ENCODE measurements around the gene C9orf85. TPM values are rescaled to one million over a fixed set of nuclear protein-coding genes. Genes with fewer than 3 reads are reported as not detected.

Gene C9orf85
- total and polyA plus RNA-seq, 2 of the 8 experiments (the other 6 are each of a cell fraction or from before 2014, with no cell fraction given) = 6.3 to 14.5 TPM

DNA sequence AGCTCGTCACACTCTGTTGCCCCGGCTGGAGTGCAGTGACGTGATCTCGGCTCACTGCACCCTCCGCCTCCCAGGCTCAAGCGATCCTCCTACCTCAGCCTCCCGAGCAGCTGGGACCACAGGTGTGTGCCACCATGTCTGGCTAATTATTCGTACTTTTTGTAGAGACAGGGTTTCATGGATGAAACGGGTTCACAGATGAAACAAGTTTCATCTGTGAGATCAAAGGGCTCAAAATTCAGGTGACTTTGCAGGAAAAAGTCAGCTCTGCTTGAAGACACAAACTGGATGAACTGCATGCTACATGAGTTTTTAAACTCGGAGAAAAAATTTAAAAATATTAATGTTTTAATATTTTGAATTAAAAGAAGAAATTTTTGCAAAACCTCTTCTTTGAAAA, 24.9 kb upstream of the C9orf85 start:
- no peak overlapping the region for H3K9ac ChIP-seq (replicated peaks in 1 of 4; ENCODE audit: extremely low read depth in 1 of 4, low read depth in 3 of 4, low read length in 3 of 4)
- DNase-seq (ENCODE audit: low read depth in 1 of 2, low spot score in 2 of 2) (no peak), FAIRE-seq (no peak)
- H4K8ac ChIP-seq (ENCODE audit: extremely low read depth, insufficient read depth, low read length) = no peak overlapping the region
- H3K4me1 ChIP-seq (replicated peaks in 1 of 4; ENCODE audit: control insufficient read depth in 3 of 4, insufficient read depth in 4 of 4, low read length in 3 of 4) = peaks cover 0 to 2% (median 0%) of the 10 kb centered on the region in 4 experiments; a peak in 1 of 7 replicates
- CTCF ChIA-PET (ENCODE audit: partially characterized antibody) = interaction anchor here (0.6 to 2.5 kb wide), 3 partner anchors 17 to 100 kb away, joined by 3 to 6 read pairs (median 4); no protein-coding TSS in a partner anchor
- no peak overlapping the region for H2BK15ac ChIP-seq (ENCODE audit: low read length)
- H3K79me2 ChIP-seq (ENCODE audit: control insufficient read depth in 1 of 2, insufficient read depth in 2 of 2, low read length in 2 of 2) = peaks cover 28 to 100% of the 10 kb centered on the region in 2 experiments
- no peak overlapping the region for H2BK5ac ChIP-seq (ENCODE audit: low read depth, low read length)
- no peaks in the 10 kb centered on the region for H3K79me1 ChIP-seq (ENCODE audit: low read depth, low read length)
- H3K36me3 ChIP-seq (ENCODE audit: control insufficient read depth in 2 of 4, insufficient read depth in 4 of 4, low read length in 3 of 4) = peaks cover 0 to 7% (median 0%) of the 10 kb centered on the region in 4 experiments; a peak in 3 of 8 replicates
- 0 out of 4 replicates have a peak, but pooled peaks cover 0 to 5% of the 10 kb centered on the region in 2 experiments for H3K9me3 ChIP-seq (ENCODE audit: insufficient read depth in 2 of 2, low read depth in 1 of 2, low read length in 1 of 2)
- no peak overlapping the region for H4K91ac ChIP-seq (replicated peaks; ENCODE audit: insufficient read length, low read length)
- H3K18ac ChIP-seq (ENCODE audit: extremely low read depth, low read length) = no peak overlapping the region
- H2BK12ac ChIP-seq (ENCODE audit: low read depth, low read length) = no peak overlapping the region
- no peak overlapping the region for H4K5ac ChIP-seq (ENCODE audit: insufficient read length, low read depth, low read length)
- POLR2A ChIA-PET (ENCODE audit: partially characterized antibody) = interaction anchor here (1.5 kb wide), 1 partner anchor 20 kb away, joined by 4 read pairs; no protein-coding TSS in a partner anchor
- peaks cover 7% of the 10 kb centered on the region in 2 experiments for H4K20me1 ChIP-seq (replicated peaks in 1 of 2; ENCODE audit: control insufficient read depth in 1 of 2, insufficient read depth in 2 of 2, low read length in 2 of 2)
- no peaks in the 10 kb centered on the region for H3K27me3 ChIP-seq (replicated peaks in 1 of 4; ENCODE audit: control insufficient read depth in 3 of 4, extremely low read depth in 1 of 4, insufficient read depth in 3 of 4, low read length in 3 of 4)
- H3K14ac ChIP-seq (ENCODE audit: insufficient read length) = no peak overlapping the region
- H3K23ac ChIP-seq (ENCODE audit: insufficient read length) = no peak overlapping the region
- no peak overlapping the region for H2BK120ac ChIP-seq (replicated peaks; ENCODE audit: low read depth, low read length)
- no peak overlapping the region for H3K4ac ChIP-seq (replicated peaks; ENCODE audit: insufficient read length, low read depth, low read length)
- H3K4me2 ChIP-seq (ENCODE audit: insufficient read depth in 1 of 2, low read depth in 2 of 2, low read length in 2 of 2) = no peak overlapping the region
- no peak overlapping the region for H3K27ac ChIP-seq (ENCODE audit: low read depth, low read length)
- whole genome bisulfite sequencing, 2 experiments (ENCODE audit: extremely low coverage in 1 of 2, insufficient coverage in 1 of 2, insufficient read length in 1 of 2, insufficient replicate concordance in 2 of 2, low coverage in 1 of 2, low lambda C conversion rate in 2 of 2, missing lambda C conversion rate in 1 of 2) = 98% methylated on average over 10 of the region's 10 CpGs; no CpG with 5 or more reads in 1 of the 2 experiments
- H2BK20ac ChIP-seq (ENCODE audit: low read length) = no peak overlapping the region
- no peaks in the 10 kb centered on the region for H3K23me2 ChIP-seq (ENCODE audit: low read depth, low read length)
- no peak overlapping the region for H2AFZ ChIP-seq (ENCODE audit: low read length)
- no peak overlapping the region for H3K4me3 ChIP-seq (ENCODE audit: extremely low read depth in 1 of 4, insufficient read depth in 2 of 4, low read depth in 3 of 4, low read length in 4 of 4)
- no peak overlapping the region for H2AK5ac ChIP-seq (ENCODE audit: low read depth, low read length)
- no peak overlapping the region for H3K56ac ChIP-seq (replicated peaks; ENCODE audit: insufficient read length, low read depth, low read length)
- TF ChIP-seq CHD1 (IDR thresholded peaks at IDR 0.05; ENCODE audit: low read depth, low read length) (no peak), POLR2A (IDR thresholded peaks at IDR 0.05; ENCODE audit: control extremely low read depth in 1 of 2, low read depth in 2 of 2, low read length in 2 of 2) (no peak), KDM4A (IDR thresholded peaks at IDR 0.05; ENCODE audit: low read depth, low read length, severe bottlenecking) (no peak)
